Muscle of arm (tissue), 12 donors: ENCODE data around the gene TAS2R60. TPM values are rescaled to one million over a fixed set of nuclear protein-coding genes. Genes with fewer than 3 reads are reported as not detected.
A peak's percentile ranks its signal among the peaks of the same experiment; 100 is the strongest.
"Not testable (repeated sequence)": the region's sequence is repeated elsewhere in the genome, so short reads cannot be mapped to it uniquely, and the experiment has no call there.

Source experiments
- DNase-seq: peaks from one replicate; pipeline ENCODE4 v3.0.0-alpha.2; 2013
- polyA plus RNA-seq, 12 donors: library from polyadenylated mRNA; unstranded; fragments of 120-200 nt; gene quantifications; one replicate each; pipeline ENCODE4 v1.2.1, GENCODE V29; 2013; ENCODE audit not compliant: insufficient read length in 12 of 12

The TAS2R60 gene
- polyA plus RNA-seq, 12 donors, result not detected

DNA sequence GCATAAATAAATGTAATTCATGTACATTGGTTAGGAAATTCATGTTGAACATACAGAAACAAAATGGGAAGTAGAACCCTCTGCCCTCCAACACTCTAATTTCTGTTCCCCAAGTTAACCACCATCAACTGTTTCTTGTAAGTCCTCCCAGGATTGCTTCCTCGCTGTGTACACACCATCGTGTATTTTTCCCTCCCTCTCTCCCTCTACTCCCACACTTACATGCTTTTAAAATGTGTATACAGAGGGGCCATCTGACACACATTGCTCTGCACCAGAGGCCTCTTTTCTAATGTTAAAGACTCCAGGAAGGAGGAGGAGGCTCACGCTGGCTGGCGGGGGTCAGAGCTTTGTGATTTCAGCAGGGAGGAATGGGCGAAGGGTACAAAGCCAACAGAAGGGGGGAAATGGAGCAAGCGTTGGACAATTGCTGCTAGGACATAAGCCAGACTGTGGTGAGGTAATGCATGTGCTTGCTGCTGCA is 32.7 kb upstream of the TAS2R60 start:
- peak; percentile 76 for DNase-seq

DNA sequence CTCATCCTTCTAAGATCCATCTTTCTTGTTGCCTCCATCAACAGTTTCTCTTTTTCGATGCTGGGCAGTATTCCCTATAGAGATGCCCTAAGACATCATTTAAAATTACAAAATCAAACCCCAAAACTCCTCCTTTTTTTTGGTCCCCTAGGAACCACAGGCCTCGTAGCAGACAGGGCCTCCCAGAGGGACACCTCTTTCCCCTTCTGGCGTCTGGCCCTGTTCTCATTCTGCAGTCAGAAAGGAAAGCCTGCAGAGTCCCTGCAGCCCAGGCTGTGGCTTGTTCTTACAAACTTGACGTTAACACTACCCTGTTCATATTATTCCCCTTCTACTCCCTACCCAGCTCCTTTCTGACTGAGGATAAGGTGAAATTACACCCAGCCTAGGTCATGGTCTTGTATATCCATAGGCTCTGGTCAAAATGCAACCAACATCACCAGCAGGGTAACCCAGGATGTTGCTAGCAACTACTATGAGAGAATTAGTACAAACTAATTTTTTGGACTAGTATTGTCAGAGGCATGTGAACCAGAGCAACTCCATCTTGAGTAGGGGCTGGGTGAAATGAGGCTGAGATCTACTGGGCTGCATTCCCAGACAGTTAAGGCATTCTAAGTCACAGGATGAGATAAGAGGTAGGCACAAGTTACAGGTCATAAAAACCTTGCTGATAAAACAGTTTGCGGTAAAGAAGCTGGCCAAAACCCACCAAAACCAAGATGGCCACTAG is 31.1 kb upstream of the TAS2R60 start:
- DNase-seq, result no peak

DNA sequence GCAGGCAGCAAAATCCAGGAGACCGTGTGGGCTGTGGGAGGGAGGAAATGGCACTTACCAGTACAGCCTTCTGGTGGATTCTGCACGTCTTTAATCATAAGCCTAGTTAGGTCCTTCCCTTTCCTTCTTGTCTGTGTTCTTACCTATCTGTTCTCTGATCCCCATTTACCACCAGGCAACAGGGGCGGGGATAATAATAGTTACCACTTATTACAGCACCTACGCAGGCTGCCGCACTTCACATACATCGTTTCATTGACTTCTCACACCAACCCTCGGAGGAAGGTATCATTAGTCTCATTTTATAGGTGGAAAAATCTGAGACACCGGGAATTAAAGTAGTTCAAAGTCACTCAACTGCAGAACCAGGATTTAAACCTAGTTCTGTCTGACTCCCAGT is 30.1 kb upstream of the TAS2R60 start:
- DNase-seq, result no peak

DNA sequence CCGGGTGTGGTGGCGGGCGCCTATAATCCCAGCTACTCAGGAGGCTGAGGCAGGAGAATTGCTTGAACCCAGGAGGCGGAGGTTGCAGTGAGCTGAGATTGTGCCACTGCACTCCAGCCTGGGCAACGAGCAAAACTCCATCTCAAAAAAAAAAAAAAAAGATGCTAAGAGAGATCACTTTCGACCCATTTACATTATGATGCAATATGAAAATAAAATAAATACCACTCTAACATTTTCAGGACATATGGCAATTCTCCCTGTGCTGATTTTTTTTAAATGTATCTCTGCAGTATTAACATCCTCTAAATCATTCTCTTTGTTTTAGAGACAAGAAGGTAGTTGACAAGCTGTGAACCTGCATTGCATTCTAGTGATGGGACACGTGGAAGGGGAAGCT is 28.0 kb upstream of the TAS2R60 start:
- DNase-seq, result not testable (repeated sequence)

DNA sequence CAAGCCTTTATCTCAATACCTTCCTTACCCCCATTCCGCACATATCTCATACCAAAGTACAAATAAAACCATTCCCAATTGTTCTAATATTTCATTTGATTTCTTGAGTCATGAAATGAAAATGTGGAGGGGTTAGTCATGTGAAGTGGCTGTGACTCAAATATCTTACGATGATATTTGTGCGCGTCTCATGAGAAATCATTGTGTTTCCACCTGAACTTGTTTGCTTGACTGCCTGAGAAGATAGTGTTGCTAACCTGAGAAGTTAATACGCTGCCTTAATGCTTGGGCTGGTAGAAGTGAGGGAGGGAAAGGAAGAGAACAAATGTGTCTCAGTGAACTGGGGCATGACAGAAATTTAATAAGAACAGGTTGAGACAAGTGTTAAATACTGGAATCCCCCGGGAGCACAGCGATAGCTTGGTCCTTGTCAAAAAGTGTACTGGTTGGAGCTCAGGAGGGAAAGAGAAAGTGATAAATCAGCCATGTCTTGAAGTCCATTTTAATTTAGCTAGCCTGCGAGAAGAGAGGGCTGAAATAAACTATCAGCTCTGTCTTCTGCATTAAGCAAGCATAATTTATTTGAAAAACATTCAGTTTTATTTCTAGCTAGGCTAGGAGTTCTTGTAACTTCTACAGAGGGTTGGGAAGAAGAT is 27.4 kb upstream of the TAS2R60 start:
- no peak for DNase-seq

DNA sequence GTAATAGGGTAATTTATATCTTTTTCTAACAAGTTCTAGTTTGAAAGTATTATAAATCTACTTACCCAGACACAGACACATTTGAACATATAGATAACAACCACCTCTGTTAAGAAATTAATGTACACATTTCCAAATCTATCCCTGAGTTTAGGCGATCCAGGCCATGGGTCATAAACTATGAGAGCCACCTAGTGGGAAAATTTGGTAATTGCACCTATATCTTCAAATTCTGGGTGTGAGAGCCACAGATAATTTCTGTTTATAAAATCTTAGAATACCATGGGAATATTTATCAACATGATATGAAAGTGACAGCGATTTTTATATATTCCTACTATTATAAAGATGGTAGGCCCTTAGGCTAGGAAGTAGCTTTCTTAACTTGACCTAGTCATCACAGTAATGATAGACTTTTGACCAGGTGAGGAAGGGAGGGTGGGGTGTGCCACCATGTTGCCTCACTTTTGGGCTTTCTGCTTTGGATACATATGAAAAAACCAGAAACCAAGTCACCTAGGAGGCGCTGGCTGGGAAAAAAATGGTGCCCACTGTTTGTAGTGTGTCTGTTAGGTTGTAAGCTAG is 26.6 kb upstream of the TAS2R60 start:
- peak; percentile 64 for DNase-seq

DNA sequence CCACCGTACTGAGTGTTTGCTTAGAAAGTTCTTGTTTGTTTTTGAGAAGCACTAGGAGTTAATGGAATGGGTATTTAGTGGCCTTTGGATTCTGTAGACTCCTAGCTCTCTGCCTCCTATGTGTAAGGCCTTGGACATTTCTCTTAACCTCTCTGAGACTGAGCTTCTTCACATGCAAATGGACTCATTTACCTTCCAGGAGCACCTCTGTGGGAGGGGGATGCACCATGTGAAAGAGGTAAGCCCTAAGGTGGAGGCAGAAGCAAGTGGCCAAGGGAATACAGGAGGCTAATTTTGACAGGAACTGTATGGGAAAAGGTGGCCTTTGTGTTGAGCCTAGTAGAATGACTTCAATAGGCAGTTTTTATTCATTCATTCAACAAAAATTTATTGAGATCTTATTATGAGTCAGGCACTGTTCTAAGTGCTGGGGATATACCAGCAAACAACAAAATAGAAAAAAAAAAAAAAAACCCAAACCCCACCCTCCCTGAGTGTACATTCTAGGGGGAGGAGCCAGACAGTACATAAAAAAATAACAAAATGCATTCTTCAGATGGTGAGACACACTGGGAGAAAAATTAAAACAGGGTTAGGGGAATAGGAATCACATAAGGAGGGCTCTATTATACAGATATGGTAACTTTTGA is 25.4 kb upstream of the TAS2R60 start:
- no peak for DNase-seq

DNA sequence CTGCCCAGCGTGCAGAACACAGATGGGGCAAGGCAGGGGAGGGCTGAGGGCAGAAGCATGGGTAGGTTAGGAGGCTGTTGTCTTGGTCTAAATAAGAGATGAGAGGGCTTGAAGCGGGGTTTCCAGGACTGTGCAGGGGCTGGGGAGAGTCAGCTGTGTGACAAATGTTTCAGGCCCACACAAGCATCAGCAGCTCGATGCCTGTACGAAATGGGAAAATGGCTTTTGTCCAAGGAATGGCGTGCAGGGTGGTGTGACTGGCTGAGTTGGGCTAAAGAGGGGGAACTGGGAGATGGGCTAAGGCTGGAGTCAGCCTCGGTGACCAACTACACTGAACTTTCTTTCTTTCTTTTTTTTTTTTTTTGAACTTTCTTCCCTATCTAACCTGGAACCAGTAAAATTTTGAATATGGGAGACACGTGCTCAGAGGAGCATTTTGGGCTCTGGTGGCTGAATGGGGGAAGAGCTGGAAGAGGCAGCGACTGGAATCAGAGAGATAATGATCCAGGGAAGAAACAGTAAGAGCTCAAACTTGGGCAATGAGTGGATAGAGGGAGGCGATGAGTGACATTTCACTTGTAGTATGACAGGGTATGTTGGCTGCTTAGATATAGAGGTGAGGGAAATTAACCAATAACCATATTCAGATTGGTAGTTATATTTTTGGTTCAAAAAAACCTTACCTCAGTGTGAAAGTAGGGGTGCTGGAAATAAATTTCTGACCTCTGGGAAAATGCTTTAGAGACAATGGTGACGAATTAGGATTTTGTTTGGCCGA is 24.4 kb upstream of the TAS2R60 start:
- DNase-seq, result no peak

DNA sequence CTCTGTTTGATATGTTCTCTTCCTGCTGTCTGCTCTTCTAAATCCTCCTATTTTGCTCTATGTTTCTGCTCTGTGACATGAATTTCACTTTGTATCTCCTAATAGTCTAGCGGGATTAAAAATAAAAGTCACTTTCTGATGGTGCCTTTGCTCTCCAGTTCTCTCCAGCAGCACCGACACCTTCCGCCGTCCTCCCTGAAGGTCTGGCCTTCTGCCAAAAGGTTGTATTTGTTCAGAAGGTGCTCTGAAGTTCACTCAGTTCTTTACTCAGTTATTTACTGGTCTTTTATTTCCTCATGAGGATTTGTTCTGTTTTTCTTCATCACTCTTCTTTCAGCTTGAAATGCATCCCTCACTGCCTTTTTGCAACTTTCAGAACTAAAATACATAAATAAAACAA is 23.4 kb upstream of the TAS2R60 start:
- DNase-seq, result no peak

DNA sequence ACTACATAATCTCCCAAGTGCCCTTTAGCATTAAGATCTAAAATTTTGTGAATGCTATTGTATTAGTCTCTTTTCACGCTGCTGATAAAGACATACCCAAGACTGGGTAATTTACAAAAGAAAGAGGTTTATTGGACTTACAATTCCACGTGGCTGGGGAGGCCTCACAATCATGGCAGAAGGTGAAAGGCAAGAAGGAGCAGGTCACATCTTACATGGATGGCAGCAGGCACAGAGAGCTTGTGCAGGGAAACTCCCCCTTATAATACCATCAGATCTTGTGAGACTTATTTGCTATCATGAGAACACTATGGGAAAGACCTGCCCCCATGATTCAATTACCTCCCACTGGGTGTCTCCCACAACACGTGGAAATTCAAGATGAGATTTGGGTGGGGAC is 22.6 kb upstream of the TAS2R60 start:
- not testable (repeated sequence) for DNase-seq

DNA sequence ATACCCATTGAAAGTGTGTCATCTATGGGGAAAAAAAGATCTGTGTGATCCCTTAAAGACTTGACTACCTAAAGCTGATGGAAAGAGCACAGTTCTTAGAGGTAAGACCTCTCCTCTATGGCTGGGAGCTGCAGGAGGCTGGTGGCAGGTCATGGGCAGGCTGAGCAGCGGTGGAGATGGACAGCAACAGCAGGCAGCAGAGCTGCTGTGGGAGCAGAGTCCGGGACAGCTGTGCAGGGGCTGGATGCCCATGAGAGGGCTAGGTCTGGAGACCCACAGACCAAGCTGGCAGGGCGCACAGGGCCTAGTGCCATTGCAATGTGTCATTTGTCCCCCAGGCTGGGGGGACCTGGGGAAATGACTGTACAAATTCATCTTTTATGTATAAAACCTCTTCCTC is 21.2 kb upstream of the TAS2R60 start:
- no peak for DNase-seq

DNA sequence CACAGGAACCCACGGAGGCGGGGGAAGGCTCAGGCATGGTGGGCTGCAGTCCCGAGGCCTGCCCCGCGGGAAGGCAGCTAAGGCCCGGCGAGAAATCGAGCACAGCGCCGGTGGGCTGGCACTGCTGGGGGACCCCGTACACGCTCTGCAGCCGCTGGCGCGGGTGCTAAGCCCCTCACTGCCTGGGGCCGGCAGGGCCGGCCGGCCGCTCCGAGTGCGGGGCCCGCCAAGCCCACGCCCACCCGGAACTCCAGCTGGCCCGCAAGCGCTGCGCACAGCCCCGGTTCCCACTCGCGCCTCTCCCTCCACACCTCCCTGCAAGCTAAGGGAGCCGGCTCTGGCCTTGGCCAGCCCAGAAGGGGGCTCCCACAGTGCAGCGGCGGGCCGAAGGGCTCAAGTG is 18.8 kb upstream of the TAS2R60 start:
- not testable (repeated sequence) for DNase-seq

DNA sequence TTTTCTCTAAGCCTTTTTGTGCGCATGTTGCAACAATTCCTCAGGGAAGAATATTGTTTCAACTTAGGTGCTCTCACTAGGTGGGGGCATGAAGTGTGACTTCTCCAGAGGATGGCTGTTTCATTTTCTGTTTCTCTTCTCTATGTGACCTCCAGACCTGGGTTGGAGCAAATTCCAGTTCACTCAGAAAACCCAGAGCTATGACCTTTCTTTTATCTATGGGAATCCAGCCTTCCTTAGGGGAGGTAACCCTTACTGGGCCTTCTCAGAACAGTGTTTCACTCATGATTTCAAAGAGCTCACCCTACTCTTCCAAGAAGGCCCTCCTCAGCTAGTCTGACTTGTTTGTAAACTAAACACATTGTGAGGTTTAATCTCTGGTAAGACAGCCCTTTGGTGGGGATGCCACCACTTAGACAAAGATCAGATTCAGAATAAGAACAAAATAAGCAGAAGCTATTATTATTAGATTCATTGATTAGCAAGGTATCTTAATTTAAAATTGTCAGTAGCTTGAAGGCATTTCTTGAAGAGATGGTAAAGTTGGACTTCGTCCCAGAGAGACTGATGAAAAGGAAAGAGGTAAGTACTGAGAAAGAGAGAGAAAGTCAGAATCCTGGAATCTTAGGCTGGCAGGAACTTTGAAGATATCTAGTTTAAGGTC is 16.6 kb upstream of the TAS2R60 start:
- no peak for DNase-seq

DNA sequence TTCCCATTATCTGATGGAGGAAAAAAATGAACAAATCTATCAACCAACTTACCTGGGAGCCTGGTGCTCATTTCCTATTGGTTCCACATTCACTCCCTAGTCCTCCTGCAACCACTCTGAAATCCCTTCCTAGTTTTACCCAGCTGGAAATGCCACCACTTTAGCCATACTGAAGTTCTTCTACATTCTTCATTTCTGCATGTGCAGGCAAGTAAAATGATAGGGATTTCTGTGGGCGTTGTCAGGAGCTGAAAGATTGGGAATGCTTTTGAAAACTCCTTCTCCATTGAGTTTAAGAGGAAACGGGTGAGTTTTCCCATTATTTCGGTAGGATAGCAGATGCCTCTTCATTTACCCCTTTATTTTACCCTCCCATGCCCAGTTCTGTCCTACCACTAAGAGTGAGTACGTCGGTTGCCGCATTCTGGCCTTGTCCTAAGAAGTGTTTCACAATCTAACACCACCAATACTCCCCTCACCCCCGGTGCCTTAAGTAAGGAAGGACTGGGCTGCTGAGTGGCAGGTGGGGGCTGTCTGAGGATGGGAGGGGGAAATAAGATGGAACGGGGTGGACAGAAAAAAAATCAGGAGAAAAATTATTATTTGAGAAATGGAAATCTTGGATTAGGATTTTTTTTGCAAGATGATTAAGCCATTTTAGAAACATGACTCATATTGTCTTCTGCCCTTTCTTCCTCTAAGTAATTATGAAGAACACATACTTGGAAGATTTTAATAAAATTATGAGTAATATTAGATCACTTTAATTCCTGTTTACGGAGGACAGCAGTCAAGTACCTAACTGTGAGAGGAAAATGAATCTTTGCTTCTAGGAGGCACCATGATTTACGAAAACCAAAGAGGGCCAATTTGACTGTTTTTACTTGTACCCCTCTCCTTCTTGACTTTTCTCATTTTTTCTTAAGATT is 13.2 kb upstream of the TAS2R60 start:
- DNase-seq, result no peak

DNA sequence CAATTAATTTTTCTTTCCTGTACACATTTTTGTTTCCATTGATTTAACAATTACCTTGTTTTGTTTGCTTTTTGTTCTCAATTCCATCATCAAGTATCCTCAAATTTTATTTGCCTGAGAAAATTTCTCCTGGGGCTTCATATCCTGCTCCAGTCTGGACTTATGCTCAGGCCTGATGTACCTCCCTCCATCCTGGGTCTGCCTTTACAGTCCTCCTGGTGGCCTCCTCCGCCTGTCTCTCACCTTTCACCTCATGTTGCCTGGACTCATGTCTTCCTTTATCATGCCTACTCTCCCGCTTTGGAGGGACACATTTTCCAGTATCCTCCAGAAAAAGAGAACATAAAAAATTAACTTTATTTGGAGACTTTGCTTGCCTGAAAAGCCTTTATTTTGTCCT is 12.1 kb upstream of the TAS2R60 start:
- no peak for DNase-seq

DNA sequence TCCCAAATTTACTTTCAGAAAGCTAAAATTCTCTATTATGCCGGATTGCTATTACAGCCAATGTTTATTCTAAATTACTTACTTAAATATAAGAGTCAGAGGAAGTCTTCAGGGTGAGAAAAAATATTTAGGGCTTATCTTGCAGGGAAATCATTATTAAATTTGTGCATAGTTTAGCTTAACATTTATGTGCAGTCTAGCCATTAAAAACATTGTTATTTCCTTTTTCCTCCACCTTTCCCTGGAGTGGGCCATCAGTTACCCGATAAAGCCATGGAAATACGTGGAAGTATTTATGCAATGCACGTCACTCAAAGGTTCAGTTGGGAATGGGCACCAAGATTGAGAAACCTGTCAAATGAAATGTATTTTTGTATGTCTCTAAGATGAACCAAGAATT is 9.5 kb upstream of the TAS2R60 start:
- DNase-seq, result no peak

DNA sequence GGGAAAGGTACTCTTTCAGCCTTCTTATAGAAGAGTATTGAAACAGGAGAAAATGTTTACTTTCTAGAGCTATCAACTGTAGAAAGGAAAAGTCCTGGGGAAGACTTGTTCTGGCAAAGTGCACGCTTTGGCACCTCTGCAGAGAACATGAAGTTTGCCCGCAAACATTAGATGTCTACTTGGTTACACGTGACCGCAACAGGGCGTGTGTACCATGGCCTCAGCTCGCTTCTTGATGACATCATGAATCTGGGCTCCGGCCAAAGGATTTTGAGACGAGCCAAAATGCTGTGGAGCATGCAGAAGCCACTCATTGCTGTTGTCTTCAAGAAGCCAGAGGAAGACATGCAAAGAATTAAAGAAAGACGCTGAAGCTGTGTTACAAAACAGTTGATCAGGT is 8.6 kb upstream of the TAS2R60 start:
- DNase-seq, result no peak

DNA sequence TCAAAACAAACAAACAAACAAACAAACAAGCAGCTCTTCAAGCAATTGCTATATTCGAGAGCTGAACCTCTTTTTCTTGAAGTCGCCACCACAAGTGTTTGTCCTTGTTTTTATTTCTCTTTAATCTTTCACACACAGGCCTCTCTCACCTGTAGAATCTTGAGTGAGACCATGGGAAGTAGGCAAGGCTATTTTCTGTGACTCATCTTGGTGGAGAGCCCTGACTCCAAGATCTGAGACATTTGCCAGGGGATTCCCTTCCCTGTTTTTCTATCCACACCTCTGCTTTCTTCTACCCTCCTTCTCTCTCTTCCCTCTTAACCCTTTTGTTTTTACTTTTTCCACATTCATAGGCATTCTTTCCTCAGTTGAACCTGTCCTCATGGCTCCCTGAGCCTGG is 8.0 kb upstream of the TAS2R60 start:
- no peak for DNase-seq

DNA sequence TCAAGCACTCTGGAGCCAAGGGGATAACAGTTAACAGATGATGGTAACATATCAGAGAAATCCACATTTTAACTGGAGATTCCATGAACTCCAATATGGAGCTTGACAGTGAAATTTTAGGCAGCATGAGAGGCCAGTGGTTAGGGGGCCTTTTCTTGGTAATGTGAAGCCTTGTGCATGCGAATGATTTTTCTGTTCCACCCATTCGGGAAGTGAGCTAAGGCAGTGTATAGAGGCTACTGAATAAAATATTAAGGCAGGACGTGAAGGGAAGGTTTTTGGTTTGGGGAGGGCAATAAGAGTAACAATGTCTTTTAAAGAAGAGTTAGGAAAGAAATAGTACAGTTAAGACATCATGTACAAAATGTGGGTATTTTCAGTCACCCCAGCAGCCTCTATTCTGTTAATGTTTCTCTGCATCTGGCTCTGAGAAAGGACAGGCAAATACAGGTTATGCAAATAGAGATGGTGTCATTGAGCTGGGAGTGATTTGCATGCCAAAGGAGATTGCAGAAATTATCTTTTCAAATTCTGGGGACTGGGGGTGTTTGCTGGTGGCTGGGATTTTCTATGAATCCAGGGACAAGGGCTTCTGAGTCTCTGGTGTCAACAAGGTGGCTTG is 6.8 kb upstream of the TAS2R60 start:
- DNase-seq, result no peak

DNA sequence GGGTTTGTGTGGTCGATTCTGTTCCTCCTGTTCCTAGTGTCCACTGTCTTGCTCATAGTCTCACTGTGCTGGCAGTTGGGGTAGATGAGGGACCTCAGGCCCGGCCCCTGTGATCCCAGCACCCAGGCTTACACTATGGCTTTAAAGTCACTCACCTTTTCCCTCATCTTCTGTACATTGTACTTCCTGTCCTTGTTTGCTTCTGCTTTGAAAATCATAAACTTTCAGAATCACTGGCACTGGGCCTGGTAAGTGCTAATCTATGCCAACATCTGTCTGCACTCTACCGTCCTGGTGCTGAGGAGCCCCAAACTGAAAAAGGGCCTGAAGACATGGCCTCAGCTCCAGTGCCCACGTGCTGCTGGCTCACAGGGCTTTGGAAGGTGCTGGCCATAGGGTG is 5.7 kb upstream of the TAS2R60 start:
- DNase-seq, result no peak
